Suppressor macrophage treated with lipopolysaccharide for 4 hours (primary cell): ENCODE measurements around the gene STAM2.

ENCODE experiments used
- DNase-seq: peaks from one replicate; pipeline ENCODE4 v3.0.0-alpha.2; 2020

STAM2 gene

DNA sequence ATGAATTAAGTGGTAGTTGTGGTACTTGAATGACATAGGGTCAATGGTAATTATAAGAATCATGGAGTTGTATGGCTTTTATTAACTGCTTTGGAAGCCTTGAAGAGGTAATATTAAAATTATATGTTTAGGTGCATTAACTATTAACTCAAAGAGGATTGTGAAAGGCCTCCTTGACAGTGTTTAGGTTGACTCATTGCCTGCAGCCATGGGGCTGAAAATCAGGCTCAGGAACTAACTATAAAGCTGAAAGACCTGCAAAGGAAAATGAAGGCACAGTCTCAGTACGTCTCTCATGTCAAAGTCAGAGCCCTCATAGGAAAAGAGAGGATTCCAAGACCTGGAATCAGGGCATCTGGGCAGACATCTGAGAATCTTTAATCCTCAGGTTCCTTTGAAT is 107.7 kb downstream of the STAM2 start:
- DNase-seq, result no peak
